WTC11 (cell line): ENCODE results near the gene MYO15B. TPM values are rescaled to one million over a fixed set of nuclear protein-coding genes. Genes with fewer than 3 reads are reported as not detected.

Experiments used
- ATAC-seq: fragments of 200-7000 bp; cut with Tn5 transposase; 2 replicates; pipeline ENCODE4 v1.10.0; 2021; ENCODE audit warnings: mild to moderate bottlenecking, moderate library complexity
- CTCF ChIA-PET: fragments of 300-600 bp; sonication (Branson Sonifier 250); formaldehyde crosslinking; loops from one replicate; lab custom pipeline; 2021; ENCODE audit warnings: antibody characterized with exemption; lab: Charles Lee
- POLR2A ChIA-PET: fragments of 350-600 bp; sonication (Branson Sonifier 250); formaldehyde crosslinking; loops from one replicate; lab custom pipeline; 2021; ENCODE audit warnings: antibody characterized with exemption; lab: Charles Lee
- DNase-seq: peaks from one replicate; pipeline ENCODE4 v3.0.0; 2021; ENCODE audit warnings: low spot score
- H3K27ac Mint-ChIP-seq: 2 replicates; pipeline ENCODE4 v1.8.0; 2021; ENCODE audit warnings: mixed read lengths
- H3K27me3 Mint-ChIP-seq: 2 replicates; pipeline ENCODE4 v1.8.0; 2021; ENCODE audit warnings: low read depth, mild to moderate bottlenecking, moderate library complexity, mixed read lengths
- H3K36me3 Mint-ChIP-seq: 2 replicates; pipeline ENCODE4 v1.8.0; 2021; ENCODE audit warnings: mixed read lengths
- H3K4me1 Mint-ChIP-seq: 2 replicates; pipeline ENCODE4 v1.8.0; 2022; ENCODE audit warnings: mixed read lengths
- H3K4me3 Mint-ChIP-seq: 2 replicates; pipeline ENCODE4 v1.8.0; 2021; ENCODE audit warnings: mild to moderate bottlenecking, moderate library complexity, mixed read lengths
- H3K9me3 Mint-ChIP-seq: 2 replicates; pipeline ENCODE4 v1.8.0; 2021; ENCODE audit warnings: mixed read lengths
- AFF4 ChIP-seq: sonication (generic); formaldehyde crosslinking; IDR thresholded peaks from 2 replicates; pipeline ENCODE4 v1.8.1; 2023; ENCODE audit warnings: mild to moderate bottlenecking, missing genetic modification reagents, borderline replicate concordance
- ARID4B ChIP-seq: sonication (generic); formaldehyde crosslinking; IDR thresholded peaks from 2 replicates; pipeline ENCODE4 v1.8.0; 2023; ENCODE audit warnings: missing genetic modification reagents, mild to moderate bottlenecking, borderline replicate concordance
- E2F5 ChIP-seq: sonication (generic); formaldehyde crosslinking; IDR thresholded peaks from 2 replicates; pipeline ENCODE4 v1.8.1; 2022; ENCODE audit warnings: mild to moderate bottlenecking, moderate library complexity, missing genetic modification reagents
- ETV6 ChIP-seq: sonication (generic); formaldehyde crosslinking; IDR thresholded peaks from 2 replicates; pipeline ENCODE4 v1.8.1; 2022; ENCODE audit warnings: mild to moderate bottlenecking, missing genetic modification reagents
- FOXK1 ChIP-seq: sonication (generic); formaldehyde crosslinking; IDR thresholded peaks from 2 replicates; pipeline ENCODE4 v1.8.0; 2022; ENCODE audit warnings: mild to moderate bottlenecking, moderate library complexity, missing genetic modification reagents
- NFE2L1 ChIP-seq: sonication (generic); formaldehyde crosslinking; IDR thresholded peaks from 2 replicates; pipeline ENCODE4 v1.8.1; 2023; ENCODE audit warnings: missing genetic modification reagents
- TEAD4 ChIP-seq: sonication (generic); formaldehyde crosslinking; IDR thresholded peaks from 2 replicates; pipeline ENCODE4 v1.8.0; 2022; ENCODE audit warnings: mild to moderate bottlenecking, missing genetic modification reagents
- ZNF281 ChIP-seq: sonication (generic); formaldehyde crosslinking; IDR thresholded peaks from 2 replicates; pipeline ENCODE4 v1.8.0; 2023; ENCODE audit warnings: mild to moderate bottlenecking, missing genetic modification reagents
- total RNA-seq: library from RNA; stranded (reverse); gene quantifications from 3 replicates; pipeline ENCODE4 v1.2.3, GENCODE V29; 2021

Gene MYO15B
- total RNA-seq, 1 experiment from 2014 or later = 35.6 TPM

- CTCF ChIA-PET = interaction anchor here (0.7 to 11.9 kb wide), 8 partner anchors 15 to 194 kb away, joined by 3 to 456 read pairs (median 8); a partner anchor contains a TSS
These were observed 49.0 kb downstream of the MYO15B start for GRCh38 chr17:75636381-75637142.

More at GRCh38 chr17:75636381-75637142, 49.0 kb downstream of the MYO15B start:
- Mint-ChIP-seq H3K4me3 (no peak overlapping the region), H3K27ac (no peak overlapping the region), H3K9me3 (no peaks in the 10 kb centered on the region), H3K4me1 (peaks cover 11% of the 10 kb centered on the region), H3K36me3 (no peaks in the 10 kb centered on the region), H3K27me3 (no peaks in the 10 kb centered on the region)
- DNase-seq (no peak), ATAC-seq (no peak)
- POLR2A ChIA-PET = interaction anchor here (1.5 kb wide), 1 partner anchor 35 kb away, joined by 3 read pairs; no protein-coding TSS in a partner anchor
- TF ChIP-seq ETV6 (CRISPR knock-in tag) = no peak
- no peak for TF ChIP-seq FOXK1 (CRISPR knock-in tag)
- TF ChIP-seq ARID4B (CRISPR knock-in tag) = no peak
- TF ChIP-seq TEAD4 (CRISPR knock-in tag) = no peak
- TF ChIP-seq NFE2L1 = no peak
- TF ChIP-seq E2F5 (CRISPR knock-in tag) = no peak
- TF ChIP-seq AFF4 = no peak
- no peak for TF ChIP-seq ZNF281 (CRISPR knock-in tag)
